GM23248 (cell line): ENCODE data around the gene SRP14.

Experiments used
- EZH2 ChIP-seq: fragments of 200-600 bp; sonication (generic); IDR thresholded peaks from 2 replicates; pipeline ENCODE4 v1.6.1; 2018; ENCODE audit warnings: antibody characterized with exemption, mild to moderate bottlenecking; ENCODE audit not compliant: insufficient read depth, poor library complexity, severe bottlenecking
- EZH2phosphoT487 ChIP-seq: fragments of 200-600 bp; sonication (generic); IDR thresholded peaks from 2 replicates; pipeline ENCODE4 v1.6.1; 2018; ENCODE audit warnings: antibody characterized with exemption, moderate library complexity, mild to moderate bottlenecking, low read depth; ENCODE audit not compliant: insufficient read depth

DNA sequence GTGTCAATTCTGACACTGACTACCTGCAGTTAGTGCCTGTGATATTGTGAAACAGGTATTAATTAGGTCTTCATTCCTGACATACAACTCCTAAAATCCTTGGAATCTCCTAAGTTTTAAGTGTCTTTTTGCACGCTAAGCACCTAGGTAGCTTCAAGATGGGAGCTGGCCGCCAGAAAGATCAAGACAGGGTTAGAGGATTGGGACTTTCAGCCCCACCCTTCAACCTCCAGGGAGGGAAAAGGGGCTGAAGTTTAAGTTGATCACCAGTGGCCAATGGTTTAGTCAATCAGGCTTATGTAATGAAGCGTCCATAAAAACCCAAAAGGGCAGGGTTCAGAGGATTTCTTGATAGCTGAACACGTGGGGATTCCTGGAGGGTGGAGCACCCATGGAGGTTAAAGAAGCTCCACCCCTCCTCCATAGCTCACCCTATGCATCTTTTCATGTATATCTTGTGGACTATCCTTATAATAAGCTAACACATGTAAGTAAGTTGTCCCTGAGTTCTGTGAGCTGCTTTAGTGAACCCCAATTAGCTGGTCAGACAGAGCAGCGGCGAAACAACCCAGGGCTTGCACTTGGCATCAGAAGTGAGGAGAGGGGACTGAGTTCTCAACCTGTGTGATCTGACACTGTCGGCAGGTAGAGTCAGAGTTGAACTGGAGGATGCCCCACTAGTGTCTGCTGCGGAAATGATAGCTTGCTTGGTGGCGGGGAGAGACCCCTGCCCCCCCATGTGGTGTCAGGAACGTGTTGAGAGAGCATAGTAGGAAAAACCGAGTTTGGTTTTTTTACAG is 12.8 kb upstream of the SRP14 start:
- no peak for TF ChIP-seq EZH2
- TF ChIP-seq EZH2phosphoT487, result no peak
